Measurements from ENCODE around the gene DDA1.

GRCh38 chr19:17314007-17314593, 4.7 kb downstream of the DDA1 start:
- TF ChIP-seq EZH2 (IDR thresholded peaks at IDR 0.05; ENCODE audit: low read depth) (no peak), CTCF (conservative IDR thresholded peaks at IDR 0.05) (no peak)

All from PC-9 (cell line).